ENCODE measurements around the gene FBP1.

DNA sequence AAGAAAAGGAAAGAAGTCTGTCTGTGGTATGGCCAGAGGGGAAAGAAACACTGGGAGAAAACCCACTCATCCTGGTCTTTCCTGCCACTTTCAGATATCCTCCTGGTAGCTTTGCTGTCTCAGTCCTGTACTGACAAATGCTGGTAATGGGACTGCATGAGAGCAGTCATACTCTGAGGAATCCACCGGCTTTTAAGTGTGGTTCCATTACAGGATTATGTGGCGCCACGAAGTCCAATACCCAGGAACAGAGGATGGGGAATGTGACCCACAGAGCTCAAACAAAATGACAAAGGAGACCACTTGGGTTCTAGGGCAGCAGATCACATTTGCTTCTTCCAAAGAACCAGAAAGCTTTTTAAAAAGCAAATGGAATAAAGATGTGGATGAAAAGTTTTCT lies 26.3 kb upstream of the FBP1 start:
- no peak for TF ChIP-seq POLR2A (IDR thresholded peaks at IDR 0.05)
- TF ChIP-seq, protein P1, sequence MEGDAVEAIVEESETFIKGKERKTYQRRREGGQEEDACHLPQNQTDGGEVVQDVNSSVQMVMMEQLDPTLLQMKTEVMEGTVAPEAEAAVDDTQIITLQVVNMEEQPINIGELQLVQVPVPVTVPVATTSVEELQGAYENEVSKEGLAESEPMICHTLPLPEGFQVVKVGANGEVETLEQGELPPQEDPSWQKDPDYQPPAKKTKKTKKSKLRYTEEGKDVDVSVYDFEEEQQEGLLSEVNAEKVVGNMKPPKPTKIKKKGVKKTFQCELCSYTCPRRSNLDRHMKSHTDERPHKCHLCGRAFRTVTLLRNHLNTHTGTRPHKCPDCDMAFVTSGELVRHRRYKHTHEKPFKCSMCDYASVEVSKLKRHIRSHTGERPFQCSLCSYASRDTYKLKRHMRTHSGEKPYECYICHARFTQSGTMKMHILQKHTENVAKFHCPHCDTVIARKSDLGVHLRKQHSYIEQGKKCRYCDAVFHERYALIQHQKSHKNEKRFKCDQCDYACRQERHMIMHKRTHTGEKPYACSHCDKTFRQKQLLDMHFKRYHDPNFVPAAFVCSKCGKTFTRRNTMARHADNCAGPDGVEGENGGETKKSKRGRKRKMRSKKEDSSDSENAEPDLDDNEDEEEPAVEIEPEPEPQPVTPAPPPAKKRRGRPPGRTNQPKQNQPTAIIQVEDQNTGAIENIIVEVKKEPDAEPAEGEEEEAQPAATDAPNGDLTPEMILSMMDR (IDR thresholded peaks at IDR 0.05), result no peak

Measured in thyroid gland (tissue), 4 donors.